IMR-90 (cell line): ENCODE measurements around the gene STAU1. TPM values are rescaled to one million over a fixed set of nuclear protein-coding genes. Genes with fewer than 3 reads are reported as not detected.

Experiments
- ATAC-seq: fragments of 200-7000 bp; cut with Tn5 transposase; 2 replicates; pipeline ENCODE4 v1.9.1; 2020; ENCODE audit warnings: low read depth, mild to moderate bottlenecking, moderate library complexity
- BruUV-seq: library from RNA; stranded (reverse); fragments of 400-500 nt; replicated peaks from 2 replicates; lab custom pipeline; 2021; lab: Mats Ljungman, UMichigan
- CTCF ChIA-PET: fragments of 300-600 bp; formaldehyde crosslinking; extraction: SDS; loops from one replicate; lab custom pipeline; 2021; ENCODE audit warnings: antibody characterized with exemption; lab: Yijun Ruan, JAX
- POLR2A ChIA-PET: fragments of 300-600 bp; sonication (Branson Sonifier 250); formaldehyde crosslinking; loops from one replicate; lab custom pipeline; 2022; ENCODE audit warnings: antibody characterized with exemption; ENCODE audit not compliant: unreplicated experiment; lab: Charles Lee
- DNase-seq: peaks from one replicate; pipeline ENCODE4 v3.0.0; 2013
- H2AFZ ChIP-seq: replicated peaks from 2 replicates; pipeline ENCODE3; 2013; ENCODE audit warnings: low read length, mild to moderate bottlenecking; ENCODE audit not compliant: poor library complexity
- H2AK5ac ChIP-seq: 2 replicates; pipeline ENCODE4 v1.6.1; 2013; ENCODE audit warnings: low read depth, low read length, inconsistent platforms
- H2AK9ac ChIP-seq: replicated peaks from 2 replicates; pipeline ENCODE3; 2013; ENCODE audit warnings: mild to moderate bottlenecking, low read depth, low read length, moderate library complexity; ENCODE audit not compliant: poor library complexity
- H2BK120ac ChIP-seq: 2 replicates; pipeline ENCODE4 v1.6.1; 2013; ENCODE audit warnings: low read depth, low read length, inconsistent platforms
- H2BK15ac ChIP-seq: 3 replicates; pipeline ENCODE4 v1.6.1; 2013; ENCODE audit warnings: low read depth, low read length, inconsistent platforms
- H2BK20ac ChIP-seq: 2 replicates; pipeline ENCODE4 v1.6.1; 2013; ENCODE audit warnings: low read depth, mild to moderate bottlenecking, inconsistent platforms, low read length, moderate library complexity
- H2BK5ac ChIP-seq: 2 replicates; pipeline ENCODE4 v1.6.1; 2013; ENCODE audit warnings: mild to moderate bottlenecking, low read depth, low read length, inconsistent platforms; ENCODE audit not compliant: poor library complexity, severe bottlenecking
- H3K14ac ChIP-seq: replicated peaks from 2 replicates; pipeline ENCODE4 v1.6.1; 2013; ENCODE audit warnings: low read depth, low read length, inconsistent platforms
- H3K18ac ChIP-seq: 2 replicates; pipeline ENCODE4 v1.6.1; 2013; ENCODE audit warnings: low read depth, low read length, control low read depth
- H3K23ac ChIP-seq: 2 replicates; pipeline ENCODE4 v1.6.1; 2013; ENCODE audit warnings: low read depth, low read length, inconsistent platforms
- H3K27ac ChIP-seq: 2 replicates; pipeline ENCODE4 v1.5.1; 2013; ENCODE audit warnings: mild to moderate bottlenecking, control low read depth, low read length; ENCODE audit not compliant: insufficient read depth
- H3K27me3 ChIP-seq: 2 replicates; pipeline ENCODE4 v1.6.1; 2013; ENCODE audit warnings: low read length; ENCODE audit not compliant: control insufficient read depth, insufficient read depth
- H3K36me3 ChIP-seq: 2 replicates; pipeline ENCODE4 v1.6.1; 2013; ENCODE audit warnings: low read length, mixed read lengths; ENCODE audit not compliant: control insufficient read depth, insufficient read depth
- H3K4ac ChIP-seq: 2 replicates; pipeline ENCODE4 v1.6.1; 2013; ENCODE audit warnings: low read depth, low read length, inconsistent platforms
- H3K4me1 ChIP-seq: 2 replicates; pipeline ENCODE4 v1.6.1; 2013; ENCODE audit warnings: low read length, mixed read lengths; ENCODE audit not compliant: control insufficient read depth, insufficient read depth
- H3K4me2 ChIP-seq: 2 replicates; pipeline ENCODE4 v1.6.1; 2013; ENCODE audit warnings: low read depth, mild to moderate bottlenecking, control low read depth, low read length, moderate library complexity
- H3K4me3 ChIP-seq: 2 replicates; pipeline ENCODE4 v1.5.1; 2013; ENCODE audit warnings: low read depth, mild to moderate bottlenecking, control low read depth, low read length, moderate library complexity; ENCODE audit not compliant: insufficient read depth
- H3K56ac ChIP-seq: 2 replicates; pipeline ENCODE4 v1.6.1; 2013; ENCODE audit warnings: low read length, inconsistent platforms; ENCODE audit not compliant: insufficient read depth; ENCODE audit errors: extremely low read depth
- H3K79me1 ChIP-seq, 2 experiments: 2 replicates each; pipeline ENCODE4 v1.6.1; 2013; ENCODE audit warnings: low read length in 2 of 2, inconsistent platforms in 1 of 2, low read depth in 1 of 2
- H3K9ac ChIP-seq: 2 replicates; pipeline ENCODE4 v1.6.1; 2013; ENCODE audit warnings: low read depth, low read length, control low read depth
- H3K9me1 ChIP-seq: 2 replicates; pipeline ENCODE4 v1.6.1; 2013; ENCODE audit warnings: low read length, inconsistent platforms; ENCODE audit not compliant: insufficient read depth
- H3K9me3 ChIP-seq: 2 replicates; pipeline ENCODE4 v1.6.1; 2013; ENCODE audit warnings: low read length; ENCODE audit not compliant: control insufficient read depth, insufficient read depth
- H4K20me1 ChIP-seq: 2 replicates; pipeline ENCODE4 v1.6.1; 2013; ENCODE audit warnings: low read length, inconsistent platforms; ENCODE audit not compliant: insufficient read depth
- H4K5ac ChIP-seq: 2 replicates; pipeline ENCODE4 v1.6.1; 2013; ENCODE audit warnings: mild to moderate bottlenecking, low read depth, low read length, control low read depth
- H4K8ac ChIP-seq, 2 experiments: 2 replicates each; pipeline ENCODE4 v1.6.1; 2013; ENCODE audit warnings: low read depth in 2 of 2, low read length in 2 of 2, control low read depth in 1 of 2, inconsistent platforms in 1 of 2
- H4K91ac ChIP-seq: 2 replicates; pipeline ENCODE4 v1.6.1; 2013; ENCODE audit warnings: low read depth, low read length, inconsistent platforms; ENCODE audit not compliant: insufficient read depth
- MAFK ChIP-seq: IDR thresholded peaks from 2 replicates; pipeline ENCODE4 v1.6.1; 2012; ENCODE audit warnings: low read depth, low read length, improper control_type of control experiment
- WGBS, 2 experiments: methylation state at CpG; one replicate each; pipeline versions ENCODE4 v1.1.5 to v1.1.7; 2013; ENCODE audit warnings: missing lambda C conversion rate in 2 of 2; ENCODE audit not compliant: insufficient read length in 1 of 2; ENCODE audit errors: extremely low coverage in 2 of 2; 5-methylcytosine and 5-hydroxymethylcytosine counted together
- dilution Hi-C: fragments of 300-500 bp; cut with HindIII; formaldehyde crosslinking; loops from one replicate; pipeline ENCODE4 v1.14.3; 2018; ENCODE audit warnings: low sequenced_read_pairs; ENCODE audit not compliant: unreplicated experiment
- in situ Hi-C: fragments of 300-500 bp; cut with MboI; formaldehyde crosslinking; loops from 3 replicates; pipeline ENCODE4 v1.14.3; 2019; ENCODE audit warnings: low sequenced_read_pairs, inconsistent platforms, mixed read lengths
- intact Hi-C: fragments of 100-400 bp; cut with micrococcal nuclease; formaldehyde crosslinking; loops from 2 replicates; pipeline ENCODE4 v1.10.0; 2022
- polyA plus RNA-seq, 3 experiments: library from polyadenylated mRNA; depleted of rRNA; stranded (reverse); fragments of >200 nt; gene quantifications; 2 replicates each; pipeline ENCODE4 v1.2.3, GENCODE V29; 2012; ENCODE audit warnings: low replicate concordance in 1 of 3
- total RNA-seq: library from RNA; depleted of rRNA; stranded (reverse); fragments of >200 nt; gene quantifications from 2 replicates; pipeline ENCODE4 v1.2.3, GENCODE V29; 2012

Gene STAU1
- total and polyA plus RNA-seq, 2 of the 4 experiments (the other 2 are of a cell fraction) = 35.3 to 50.3 TPM

DNA sequence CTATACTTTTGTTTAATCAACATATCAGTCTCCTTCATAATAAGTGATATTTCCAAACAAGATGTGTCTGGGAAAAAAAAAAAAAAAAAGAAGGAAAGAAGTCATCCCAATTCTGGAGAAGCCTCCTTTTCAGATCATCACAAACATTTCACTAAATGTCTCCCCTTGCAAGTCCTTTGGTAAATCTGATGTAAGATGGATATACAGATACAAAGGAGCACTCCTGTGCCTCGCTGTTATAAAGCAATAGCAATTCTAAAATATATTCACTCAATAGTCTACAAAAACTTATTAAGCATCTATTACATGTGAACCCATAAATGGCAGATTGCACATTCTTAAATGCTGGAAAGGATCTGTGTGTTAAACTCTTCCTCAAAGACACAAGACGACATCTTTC lies 17.4 kb downstream of the STAU1 start:
- Histone ChIP-seq H4K8ac (no peak overlapping the region), H4K5ac (no peak overlapping the region), H3K9ac (no peak overlapping the region), H3K4me1 (peaks cover 3% of the 10 kb centered on the region; the same call in 1 of the 2 replicates), H2AFZ (no peak overlapping the region), H4K20me1 (peaks cover 43% of the 10 kb centered on the region), H3K18ac (no peak overlapping the region), H3K4ac (no peak overlapping the region), H3K4me2 (no peak overlapping the region), H2BK20ac (no peak overlapping the region), H2AK5ac (no peak overlapping the region), H4K91ac (no peak overlapping the region), H2BK15ac (no peak overlapping the region), H3K4me3 (no peak overlapping the region), H3K14ac (no peak overlapping the region), H3K9me1 (peaks cover 2% of the 10 kb centered on the region), H3K27ac (no peak overlapping the region), H3K79me1 (peaks cover 32 to 77% of the 10 kb centered on the region in 2 experiments), H3K36me3 (peaks cover 10% of the 10 kb centered on the region), H2BK5ac (no peak overlapping the region), H2BK120ac (no peak overlapping the region), H2AK9ac (no peak overlapping the region), H3K9me3 (no peaks in the 10 kb centered on the region), H3K23ac (no peak overlapping the region), H3K27me3 (no peaks in the 10 kb centered on the region), H3K56ac (no peak overlapping the region)
- dilution Hi-C loops = no loop called here
- TF ChIP-seq MAFK = no peak
- ChIA-PET CTCF (no interaction called here), POLR2A (no interaction called here)
- in situ Hi-C loops = no loop called here
- ATAC-seq = no peak
- no TSS peak for BruUV-seq
- intact Hi-C loops = no loop called here
- no peak for DNase-seq
- WGBS, 2 experiments = no CpG with 5 or more reads among the region's 2 CpGs
